Karpas-422 (cell line): Measurements from ENCODE around the gene RPS10. TPM values are rescaled to one million over a fixed set of nuclear protein-coding genes. Genes with fewer than 3 reads are reported as not detected.
A peak's percentile ranks its signal among the peaks of the same experiment; 100 is the strongest.

Source experiments
- DNase-seq: peaks from one replicate; pipeline ENCODE4 v3.0.0-alpha.2; 2015
- H2AFZ ChIP-seq: fragments of 200-600 bp; sonication (generic); 2 replicates; pipeline ENCODE4 v1.6.1; 2014; ENCODE audit warnings: antibody characterized with exemption, low read length, mixed read lengths
- H3K27ac ChIP-seq: fragments of 200-600 bp; sonication (generic); 2 replicates; pipeline ENCODE4 v1.5.1; 2014; ENCODE audit warnings: mild to moderate bottlenecking, low read length, moderate library complexity
- H3K27me3 ChIP-seq: fragments of 200-600 bp; sonication (generic); 2 replicates; pipeline ENCODE4 v1.6.1; 2014; ENCODE audit warnings: low read length, mixed read lengths
- H3K36me3 ChIP-seq: fragments of 200-600 bp; sonication (generic); 2 replicates; pipeline ENCODE4 v1.6.1; 2014; ENCODE audit warnings: low read length, mixed read lengths; ENCODE audit not compliant: insufficient read depth
- H3K4me1 ChIP-seq: fragments of 200-600 bp; sonication (generic); 2 replicates; pipeline ENCODE4 v1.6.1; 2014; ENCODE audit warnings: mild to moderate bottlenecking, low read length, mixed read lengths
- H3K4me2 ChIP-seq: fragments of 200-600 bp; sonication (generic); 2 replicates; pipeline ENCODE4 v1.6.1; 2014; ENCODE audit warnings: low read length, low read depth, mild to moderate bottlenecking; ENCODE audit not compliant: poor library complexity, severe bottlenecking
- H3K4me3 ChIP-seq: fragments of 200-600 bp; sonication (generic); 2 replicates; pipeline ENCODE4 v1.5.1; 2014; ENCODE audit warnings: mild to moderate bottlenecking, antibody characterized with exemption, low read length, mixed read lengths
- H3K79me2 ChIP-seq: fragments of 200-600 bp; sonication (generic); 2 replicates; pipeline ENCODE4 v1.6.1; 2014; ENCODE audit warnings: mild to moderate bottlenecking, low read length, mixed read lengths
- H3K9ac ChIP-seq: fragments of 200-600 bp; sonication (generic); 2 replicates; pipeline ENCODE4 v1.6.0; 2014; ENCODE audit warnings: low read length
- H3K9me2 ChIP-seq: fragments of 200-600 bp; sonication (generic), shearing (Covaris generic); replicated peaks from 2 replicates; pipeline ENCODE4 v1.6.0; 2014; ENCODE audit warnings: mild to moderate bottlenecking, low read length, moderate library complexity; ENCODE audit not compliant: insufficient read depth
- H3K9me3 ChIP-seq: fragments of 300-700, 200-600 bp; sonication (generic); 2 replicates; pipeline ENCODE4 v1.6.1; 2014; ENCODE audit warnings: low read length, mixed read lengths
- H4K20me1 ChIP-seq: fragments of 200-600 bp; sonication (generic); 2 replicates; pipeline ENCODE4 v1.6.1; 2014; ENCODE audit warnings: mild to moderate bottlenecking, antibody characterized with exemption, low read length, low read depth; ENCODE audit not compliant: insufficient read depth
- total RNA-seq: library from RNA; depleted of rRNA; stranded (reverse); fragments of >200 nt; shearing (Covaris generic); gene quantifications from 2 replicates; pipeline ENCODE4 v1.2.3, GENCODE V29; 2014; ENCODE audit warnings: low replicate concordance

The RPS10 gene
- total RNA-seq, 1 experiment from 2014 or later = 2,938 TPM

GRCh38 chr6:34459899-34460593 lies 34.2 kb upstream of the RPS10 start:
- peak; percentile 84 for DNase-seq

GRCh38 chr6:34457742-34458735 lies 32.2 kb upstream of the RPS10 start:
- H2AFZ ChIP-seq = no peak overlapping the region
- H3K4me3 ChIP-seq = no peak overlapping the region
- H3K9ac ChIP-seq = no peak overlapping the region
- H3K9me2 ChIP-seq = no peaks in the 10 kb centered on the region
- H3K27ac ChIP-seq = no peak overlapping the region
- no peaks in the 10 kb centered on the region for H3K4me1 ChIP-seq
- no peaks in the 10 kb centered on the region for H3K27me3 ChIP-seq
- no peaks in the 10 kb centered on the region for H3K9me3 ChIP-seq
- no peaks in the 10 kb centered on the region for H3K79me2 ChIP-seq
- H4K20me1 ChIP-seq = no peaks in the 10 kb centered on the region
- H3K4me2 ChIP-seq = no peak overlapping the region
- peak; percentile 49 for DNase-seq
- H3K36me3 ChIP-seq = no peaks in the 10 kb centered on the region

More at GRCh38 chr6:34459899-34460593, 34.2 kb upstream of the RPS10 start:
- Histone ChIP-seq H3K4me2 (no peak overlapping the region), H3K36me3 (no peaks in the 10 kb centered on the region), H3K9ac (no peak overlapping the region), H3K27me3 (no peaks in the 10 kb centered on the region), H3K4me3 (no peak overlapping the region), H3K9me2 (no peaks in the 10 kb centered on the region), H3K9me3 (no peaks in the 10 kb centered on the region), H4K20me1 (no peaks in the 10 kb centered on the region), H3K27ac (no peak overlapping the region), H3K4me1 (no peaks in the 10 kb centered on the region), H3K79me2 (no peaks in the 10 kb centered on the region), H2AFZ (no peak overlapping the region)

GRCh38 chr6:34457382-34457741 lies 31.5 kb upstream of the RPS10 start:
- no peaks in the 10 kb centered on the region for H3K27me3 ChIP-seq
- no peaks in the 10 kb centered on the region for H3K9me2 ChIP-seq
- no peak overlapping the region for H3K9ac ChIP-seq
- no peak overlapping the region for H3K4me3 ChIP-seq
- no peaks in the 10 kb centered on the region for H3K4me1 ChIP-seq
- no peak overlapping the region for H3K27ac ChIP-seq
- no peak for DNase-seq
- H3K9me3 ChIP-seq = no peaks in the 10 kb centered on the region
- no peak overlapping the region for H3K4me2 ChIP-seq
- no peaks in the 10 kb centered on the region for H4K20me1 ChIP-seq
- H2AFZ ChIP-seq = no peak overlapping the region
- H3K36me3 ChIP-seq = no peaks in the 10 kb centered on the region
- H3K79me2 ChIP-seq = no peaks in the 10 kb centered on the region

GRCh38 chr6:34455831-34456230 lies 30.0 kb upstream of the RPS10 start:
- Histone ChIP-seq H3K4me3 (no peak overlapping the region), H2AFZ (no peak overlapping the region), H4K20me1 (no peaks in the 10 kb centered on the region), H3K4me2 (no peak overlapping the region), H3K79me2 (no peaks in the 10 kb centered on the region), H3K36me3 (no peaks in the 10 kb centered on the region), H3K4me1 (no peaks in the 10 kb centered on the region), H3K9me3 (no peaks in the 10 kb centered on the region), H3K27ac (no peak overlapping the region), H3K9ac (no peak overlapping the region), H3K27me3 (no peaks in the 10 kb centered on the region), H3K9me2 (no peaks in the 10 kb centered on the region)
- no peak for DNase-seq

GRCh38 chr6:34451192-34451591 lies 25.3 kb upstream of the RPS10 start:
- no peaks in the 10 kb centered on the region for H3K9me3 ChIP-seq
- no peak for DNase-seq
- H3K4me3 ChIP-seq = no peak overlapping the region
- no peak overlapping the region for H3K9ac ChIP-seq
- no peak overlapping the region for H3K4me2 ChIP-seq
- no peaks in the 10 kb centered on the region for H3K27me3 ChIP-seq
- no peaks in the 10 kb centered on the region for H3K79me2 ChIP-seq
- H2AFZ ChIP-seq = no peak overlapping the region
- H3K36me3 ChIP-seq = no peaks in the 10 kb centered on the region
- H3K4me1 ChIP-seq = no peaks in the 10 kb centered on the region
- no peak overlapping the region for H3K27ac ChIP-seq
- H3K9me2 ChIP-seq = no peaks in the 10 kb centered on the region
- no peaks in the 10 kb centered on the region for H4K20me1 ChIP-seq

GRCh38 chr6:34447910-34448309 lies 22.0 kb upstream of the RPS10 start:
- Histone ChIP-seq H3K4me1 (no peaks in the 10 kb centered on the region), H3K79me2 (no peaks in the 10 kb centered on the region), H2AFZ (no peak overlapping the region), H3K9ac (no peak overlapping the region), H3K4me3 (no peak overlapping the region), H3K9me2 (no peaks in the 10 kb centered on the region), H3K27me3 (no peaks in the 10 kb centered on the region), H3K36me3 (no peaks in the 10 kb centered on the region), H4K20me1 (no peaks in the 10 kb centered on the region), H3K4me2 (no peak overlapping the region), H3K27ac (no peak overlapping the region), H3K9me3 (no peaks in the 10 kb centered on the region)
- DNase-seq = peak; percentile 69

GRCh38 chr6:34447386-34447785 lies 21.5 kb upstream of the RPS10 start:
- Histone ChIP-seq H2AFZ (no peak overlapping the region), H3K79me2 (no peaks in the 10 kb centered on the region), H4K20me1 (no peaks in the 10 kb centered on the region), H3K9me2 (no peaks in the 10 kb centered on the region), H3K4me1 (no peaks in the 10 kb centered on the region), H3K27me3 (no peaks in the 10 kb centered on the region), H3K27ac (no peak overlapping the region), H3K4me2 (no peak overlapping the region), H3K36me3 (no peaks in the 10 kb centered on the region), H3K9me3 (no peaks in the 10 kb centered on the region), H3K4me3 (no peak overlapping the region), H3K9ac (no peak overlapping the region)
- no peak for DNase-seq

GRCh38 chr6:34445313-34445860 lies 19.5 kb upstream of the RPS10 start:
- Histone ChIP-seq H3K27ac (no peak overlapping the region), H3K4me3 (no peak overlapping the region), H3K27me3 (no peaks in the 10 kb centered on the region), H3K4me2 (no peak overlapping the region), H3K36me3 (no peaks in the 10 kb centered on the region), H4K20me1 (no peaks in the 10 kb centered on the region), H3K9ac (no peak overlapping the region), H2AFZ (no peak overlapping the region), H3K9me3 (no peaks in the 10 kb centered on the region), H3K9me2 (no peaks in the 10 kb centered on the region), H3K4me1 (no peaks in the 10 kb centered on the region), H3K79me2 (no peaks in the 10 kb centered on the region)
- DNase-seq = no peak
